Activated CD4-positive, alpha-beta T cell treated with anti-CD3 and anti-CD28 coated beads, Interleukin-2, Interleukin-4, amounts not matched to agents 100 ng/mL and 50 ng/mL, durations not matched to agents 16 hours and 8 hours (primary cell): ENCODE data around the gene DCLK1.

Experiments used
- DNase-seq: peaks from one replicate; pipeline ENCODE4 v3.0.0-alpha.2; 2020; ENCODE audit warnings: low spot score

DCLK1 gene

GRCh38 chr13:35859981-35860380 lies 271.2 kb downstream of the DCLK1 start:
- DNase-seq: no peak

- DNase-seq: no peak
Observed at GRCh38 chr13:35858665-35859064, 272.5 kb downstream of the DCLK1 start.

GRCh38 chr13:35857769-35858168 lies 273.4 kb downstream of the DCLK1 start:
- DNase-seq: no peak

- no peak for DNase-seq
Observed at GRCh38 chr13:35856721-35857364, 274.3 kb downstream of the DCLK1 start.

GRCh38 chr13:35856084-35856483 lies 275.1 kb downstream of the DCLK1 start:
- no peak for DNase-seq

GRCh38 chr13:35855531-35856019 lies 275.6 kb downstream of the DCLK1 start:
- DNase-seq: peak; percentile 11

GRCh38 chr13:35854286-35854685 lies 276.9 kb downstream of the DCLK1 start:
- DNase-seq: no peak

- DNase-seq: no peak
Observed at GRCh38 chr13:35851881-35852280, 279.3 kb downstream of the DCLK1 start.

- DNase-seq: no peak
Observed at GRCh38 chr13:35851356-35851755, 279.8 kb downstream of the DCLK1 start.

GRCh38 chr13:35850569-35850968 lies 280.6 kb downstream of the DCLK1 start:
- DNase-seq: no peak

GRCh38 chr13:35849256-35849644 lies 281.9 kb downstream of the DCLK1 start:
- no peak for DNase-seq

- DNase-seq: no peak
Observed at GRCh38 chr13:35848336-35849255, 282.6 kb downstream of the DCLK1 start.

GRCh38 chr13:35843272-35843671 lies 287.9 kb downstream of the DCLK1 start:
- DNase-seq: no peak

- no peak for DNase-seq
Observed at GRCh38 chr13:35841060-35841521, 290.1 kb downstream of the DCLK1 start.

- no peak for DNase-seq
Observed at GRCh38 chr13:35839806-35840205, 291.4 kb downstream of the DCLK1 start.

GRCh38 chr13:35838356-35838755 lies 292.8 kb downstream of the DCLK1 start:
- DNase-seq: no peak

- DNase-seq: no peak
Observed at GRCh38 chr13:35836446-35836845, 294.7 kb downstream of the DCLK1 start.

GRCh38 chr13:35835989-35836388 lies 295.2 kb downstream of the DCLK1 start:
- DNase-seq: no peak

GRCh38 chr13:35833608-35834275 lies 297.4 kb downstream of the DCLK1 start:
- no peak for DNase-seq

GRCh38 chr13:35833031-35833430 lies 298.2 kb downstream of the DCLK1 start:
- no peak for DNase-seq

GRCh38 chr13:35832551-35832950 lies 298.6 kb downstream of the DCLK1 start:
- no peak for DNase-seq

- DNase-seq: no peak
Observed at GRCh38 chr13:35830850-35831450, 300.2 kb downstream of the DCLK1 start.
